OCI-LY7 (cell line): ENCODE measurements around the gene MSTN.

ENCODE experiments used
- EZH2phosphoT487 ChIP-seq: fragments of 200-600 bp; sonication (generic); IDR thresholded peaks from 2 replicates; pipeline ENCODE4 v1.6.1; 2018; ENCODE audit warnings: low read depth, borderline replicate concordance, mild to moderate bottlenecking, mixed run types, antibody characterized with exemption, low read length, moderate library complexity, mixed read lengths
- TF ChIP-seq, protein P1 (sequence below): fragments of 200-600 bp; sonication (generic); conservative IDR thresholded peaks from 2 replicates; pipeline ENCODE4 v1.5.1; 2014; ENCODE audit warnings: mild to moderate bottlenecking, antibody characterized with exemption, low read length, moderate library complexity, mixed read lengths

DNA sequence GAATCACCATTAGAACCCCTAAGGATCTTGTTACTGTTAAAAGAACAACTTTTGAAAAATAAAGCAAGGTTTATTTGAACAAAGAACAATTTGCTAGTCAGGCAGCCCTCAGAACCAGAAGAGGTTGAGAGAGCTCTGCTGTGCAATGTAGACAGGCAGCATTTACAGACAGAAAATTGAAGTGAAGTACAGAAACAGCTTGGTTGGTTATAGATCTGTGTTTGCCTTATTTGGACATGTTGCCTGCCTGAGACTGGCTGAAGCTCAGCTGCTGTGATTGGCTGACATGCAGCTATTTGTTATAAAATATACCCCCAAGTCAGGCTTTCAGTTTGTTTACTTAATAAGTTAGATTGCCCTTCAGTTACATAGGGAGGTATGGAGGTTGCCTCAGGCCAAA, 12.5 kb downstream of the MSTN start:
- TF ChIP-seq, protein P1, sequence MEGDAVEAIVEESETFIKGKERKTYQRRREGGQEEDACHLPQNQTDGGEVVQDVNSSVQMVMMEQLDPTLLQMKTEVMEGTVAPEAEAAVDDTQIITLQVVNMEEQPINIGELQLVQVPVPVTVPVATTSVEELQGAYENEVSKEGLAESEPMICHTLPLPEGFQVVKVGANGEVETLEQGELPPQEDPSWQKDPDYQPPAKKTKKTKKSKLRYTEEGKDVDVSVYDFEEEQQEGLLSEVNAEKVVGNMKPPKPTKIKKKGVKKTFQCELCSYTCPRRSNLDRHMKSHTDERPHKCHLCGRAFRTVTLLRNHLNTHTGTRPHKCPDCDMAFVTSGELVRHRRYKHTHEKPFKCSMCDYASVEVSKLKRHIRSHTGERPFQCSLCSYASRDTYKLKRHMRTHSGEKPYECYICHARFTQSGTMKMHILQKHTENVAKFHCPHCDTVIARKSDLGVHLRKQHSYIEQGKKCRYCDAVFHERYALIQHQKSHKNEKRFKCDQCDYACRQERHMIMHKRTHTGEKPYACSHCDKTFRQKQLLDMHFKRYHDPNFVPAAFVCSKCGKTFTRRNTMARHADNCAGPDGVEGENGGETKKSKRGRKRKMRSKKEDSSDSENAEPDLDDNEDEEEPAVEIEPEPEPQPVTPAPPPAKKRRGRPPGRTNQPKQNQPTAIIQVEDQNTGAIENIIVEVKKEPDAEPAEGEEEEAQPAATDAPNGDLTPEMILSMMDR = no peak
- no peak for TF ChIP-seq EZH2phosphoT487
